Right kidney (tissue), 1 donor: ENCODE data around the gene ASPG.
A peak's percentile ranks its signal among the peaks of the same experiment; 100 is the strongest.

ENCODE experiments used
- DNase-seq: peaks from one replicate; pipeline ENCODE4 v3.0.0-alpha.2; 2016

The ASPG gene

DNA sequence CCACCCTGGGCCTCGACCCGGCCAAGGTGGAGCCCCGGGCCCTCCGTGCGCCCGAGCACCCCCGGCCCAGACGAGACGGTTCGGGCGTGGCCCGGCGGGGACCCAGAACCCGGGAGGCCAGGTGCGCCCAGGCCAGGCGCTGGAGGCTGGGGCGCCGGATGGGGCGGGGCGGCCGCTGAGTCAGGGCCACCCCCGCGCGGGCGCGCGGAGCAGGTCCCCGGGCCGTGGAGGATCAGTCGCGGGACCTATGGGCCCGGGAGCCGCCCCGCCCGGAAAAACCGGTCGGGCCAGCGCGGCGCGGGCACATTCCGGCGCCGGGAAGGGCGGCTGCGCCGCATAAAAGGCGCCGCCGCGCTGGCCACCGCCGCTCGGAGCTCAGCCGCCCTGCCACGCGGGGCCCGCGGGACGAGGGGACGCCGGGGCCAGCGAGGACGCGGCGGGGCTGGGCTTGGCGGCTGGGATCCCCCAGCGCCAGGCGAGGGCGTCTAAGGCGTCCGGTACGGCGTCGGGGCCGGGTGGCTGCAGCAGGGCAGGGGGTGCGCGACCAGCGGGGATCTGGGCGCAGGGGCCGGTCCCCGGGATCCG is 31.3 kb downstream of the ASPG start:
- peak; percentile 44 for DNase-seq

DNA sequence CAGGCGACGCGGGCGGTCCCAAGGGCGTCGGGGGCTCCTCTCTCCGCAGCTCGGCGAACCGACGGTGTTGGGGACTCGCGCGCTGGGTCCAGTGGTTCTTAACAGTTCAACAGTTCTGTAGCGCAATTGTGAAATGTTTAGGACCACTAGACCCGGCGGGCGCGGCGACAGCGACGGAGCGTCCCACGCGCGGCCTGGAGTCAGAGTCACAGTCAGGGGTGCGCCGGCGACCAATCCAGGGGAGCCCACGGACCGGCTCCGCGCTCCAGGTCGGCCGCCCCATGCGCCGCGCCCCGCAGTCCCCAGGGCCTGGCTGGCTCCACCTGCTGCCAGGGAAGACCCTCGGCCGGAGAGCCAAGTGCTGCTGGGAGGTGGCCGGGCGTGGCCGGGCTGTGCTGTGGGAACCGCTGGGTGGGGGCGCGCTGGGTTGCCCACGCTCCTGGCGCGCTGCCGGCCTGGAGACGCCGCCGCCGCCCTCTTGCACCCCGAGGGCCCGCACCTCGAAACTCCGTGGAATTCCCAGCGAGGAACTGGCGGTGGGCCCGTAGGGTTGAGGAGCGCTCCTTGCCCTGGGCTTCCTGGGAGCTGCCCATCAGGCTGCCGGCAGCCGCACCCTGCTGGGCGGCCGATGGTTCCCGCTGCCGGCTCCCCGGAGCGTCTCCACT is 32.0 kb downstream of the ASPG start:
- peak; percentile 59 for DNase-seq

DNA sequence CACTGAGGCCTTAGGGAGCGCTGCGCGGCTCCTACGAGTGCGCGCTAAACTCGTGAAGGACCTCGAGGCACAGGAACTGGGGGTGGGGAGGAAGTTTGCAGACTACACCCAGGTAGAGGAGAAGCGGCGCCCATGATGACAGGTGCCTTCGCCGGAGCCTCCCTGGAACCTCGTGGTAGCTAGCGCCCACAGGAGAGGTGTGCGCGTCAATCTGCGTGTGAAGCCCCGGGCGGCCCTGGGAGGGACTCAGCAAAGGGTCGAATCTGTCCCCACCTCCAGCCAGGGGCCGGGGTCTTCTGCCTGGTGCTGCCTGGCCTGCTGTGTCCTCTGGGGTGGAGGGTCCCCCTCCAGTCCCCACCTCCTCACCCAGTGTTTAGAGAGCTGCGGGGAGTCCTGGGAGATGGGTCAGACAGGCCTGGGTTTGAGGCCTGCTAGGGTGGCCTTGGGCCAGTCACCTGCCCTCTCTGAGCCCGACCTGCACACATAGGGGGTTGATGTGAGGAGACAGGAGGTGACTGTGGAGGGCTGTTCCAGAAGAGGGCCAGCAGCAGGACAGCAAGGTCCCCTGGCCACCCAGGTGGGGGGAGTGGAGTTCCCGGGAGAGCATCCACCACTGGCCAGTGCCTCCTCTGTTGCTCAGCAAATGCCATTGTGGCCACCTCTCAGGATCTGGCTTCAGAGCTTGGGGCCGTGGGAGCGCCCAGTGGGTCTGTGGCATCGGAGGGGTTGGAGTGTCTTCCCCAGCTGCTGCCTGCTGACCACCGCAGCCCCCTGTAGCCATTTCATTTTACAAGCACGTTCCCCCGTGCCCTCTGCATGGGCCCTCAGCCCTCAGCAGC is 32.7 kb downstream of the ASPG start:
- peak; percentile 6 for DNase-seq

DNA sequence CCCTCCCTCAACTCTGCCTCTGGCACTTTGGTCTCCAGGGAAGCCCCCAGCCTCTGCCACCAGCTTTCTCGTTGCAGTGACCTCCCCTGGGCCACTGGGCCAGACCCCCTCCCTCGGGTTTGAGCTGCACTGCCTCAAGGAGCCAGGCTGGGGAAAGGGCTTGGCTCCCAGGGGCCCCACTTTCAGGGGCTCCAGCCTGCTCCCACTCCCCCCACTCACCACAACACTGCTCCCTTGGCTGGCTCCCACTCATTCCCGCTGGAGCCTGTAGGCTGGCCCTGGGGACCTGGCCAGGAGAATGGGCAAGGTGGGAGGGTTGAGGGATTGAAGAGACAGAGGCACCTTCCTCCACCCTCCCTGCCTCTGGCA is 33.6 kb downstream of the ASPG start:
- no peak for DNase-seq

DNA sequence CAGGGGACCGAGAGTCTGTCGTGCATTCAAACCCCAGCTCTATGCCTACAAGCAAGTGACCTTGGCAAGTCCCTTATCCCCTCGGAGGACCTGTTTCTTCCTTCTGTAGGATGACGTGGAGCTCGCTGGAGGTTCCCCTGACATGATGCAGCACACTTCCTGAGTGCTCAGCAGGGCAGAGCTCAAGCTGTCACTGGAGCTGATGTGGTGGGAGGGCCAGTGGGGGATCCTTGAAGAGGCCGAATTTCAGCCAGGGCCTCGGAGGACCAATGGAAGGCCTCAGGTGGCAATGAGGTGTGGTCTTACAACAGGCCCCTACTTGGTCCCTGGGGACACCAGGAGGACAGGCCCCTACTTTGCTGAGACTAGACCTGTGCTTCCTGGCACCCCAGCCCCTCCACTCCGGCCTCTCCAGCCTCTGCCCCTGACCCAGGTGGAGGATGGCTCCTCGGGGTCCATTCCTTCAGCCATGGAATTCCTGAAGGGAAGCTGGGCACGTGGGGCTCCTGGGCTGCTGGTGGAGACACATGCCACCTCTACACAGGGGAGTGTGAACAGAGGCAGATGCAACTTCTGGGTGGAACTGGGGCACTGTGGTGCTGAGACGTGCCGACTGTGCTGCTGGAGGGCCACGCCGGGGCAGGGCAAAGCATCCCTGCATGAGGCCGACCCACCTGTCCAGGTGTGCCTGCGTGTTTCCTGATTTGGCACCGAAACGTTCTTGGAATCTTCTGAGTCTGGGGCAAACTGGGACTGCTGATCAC is 34.2 kb downstream of the ASPG start:
- no peak for DNase-seq

DNA sequence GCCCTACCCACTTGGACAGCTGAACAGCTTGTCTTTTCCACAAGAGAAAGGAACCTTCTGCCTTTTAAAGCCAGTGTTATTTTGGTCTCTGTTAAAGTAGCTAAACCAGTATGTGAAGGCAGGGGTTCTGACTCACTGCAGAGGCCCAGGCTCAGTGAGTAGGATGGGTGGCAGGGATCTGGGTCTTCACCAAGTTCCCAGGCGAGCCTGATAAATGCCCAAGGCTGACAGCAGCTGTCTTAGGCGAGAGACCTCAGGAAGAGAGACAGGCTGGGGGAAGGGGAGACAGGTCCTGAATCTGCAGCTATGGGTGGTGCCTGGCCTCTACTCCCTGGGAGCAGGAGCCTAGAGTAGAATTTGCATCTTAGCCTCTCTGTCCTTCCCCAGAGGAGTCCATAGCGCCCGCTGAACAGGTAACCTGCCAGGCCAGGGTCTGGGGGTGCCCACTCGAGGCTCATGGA is 34.8 kb downstream of the ASPG start:
- DNase-seq = no peak

DNA sequence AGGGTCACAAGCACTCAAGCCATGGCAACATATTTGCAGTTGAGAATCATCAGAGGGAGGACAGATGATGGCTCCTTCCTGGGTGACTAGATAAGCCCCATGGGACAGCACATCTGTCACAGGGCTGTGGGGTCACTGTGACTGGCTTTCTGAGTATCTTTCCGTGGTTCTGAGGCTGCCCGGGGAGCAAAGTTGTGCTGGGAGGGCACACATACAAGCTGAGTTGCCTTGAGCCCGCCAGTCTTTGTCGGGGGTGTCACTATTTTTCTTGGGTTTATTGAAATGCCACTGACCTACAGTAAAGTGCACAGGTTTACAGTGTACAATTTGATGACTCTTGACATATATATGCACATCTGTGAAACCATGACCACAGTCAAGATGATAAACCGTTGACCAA is 35.6 kb downstream of the ASPG start:
- no peak for DNase-seq

DNA sequence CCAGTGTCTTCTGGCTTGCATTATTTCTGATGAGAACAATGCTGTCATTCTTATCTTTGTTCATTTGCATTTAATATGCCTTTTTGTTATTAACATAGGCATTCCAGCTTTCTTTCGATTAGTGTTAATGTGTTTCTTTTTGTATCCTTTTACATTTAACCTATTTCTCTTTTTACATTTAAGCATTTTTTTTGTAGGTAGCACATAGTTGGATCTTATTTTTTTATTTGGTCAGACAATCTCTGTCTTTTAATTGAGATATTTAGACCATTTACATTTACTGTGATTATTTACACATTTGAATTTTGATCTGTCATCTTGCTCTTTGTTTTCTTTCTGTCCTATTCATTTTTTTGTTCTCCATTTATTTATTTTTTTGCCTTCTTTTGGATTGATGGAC is 38.4 kb downstream of the ASPG start:
- DNase-seq = no peak

DNA sequence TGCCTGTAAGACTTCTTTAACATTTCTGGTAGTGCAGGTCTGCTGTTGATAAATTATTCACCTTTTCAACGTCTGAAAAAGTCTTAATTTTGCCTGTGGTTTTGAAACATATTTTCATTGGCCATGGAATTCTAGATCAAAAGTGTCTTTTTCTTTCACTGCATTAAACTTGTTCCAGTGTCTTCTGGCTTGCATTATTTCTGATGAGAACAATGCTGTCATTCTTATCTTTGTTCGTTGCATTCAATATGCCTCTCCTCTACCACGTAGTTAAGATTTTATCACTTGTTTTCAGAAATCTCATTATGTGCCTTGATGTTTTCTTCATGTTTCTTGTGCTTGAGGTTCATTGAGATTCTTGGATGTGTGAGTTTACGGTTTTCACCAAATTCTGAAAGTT is 39.5 kb downstream of the ASPG start:
- no peak for DNase-seq

DNA sequence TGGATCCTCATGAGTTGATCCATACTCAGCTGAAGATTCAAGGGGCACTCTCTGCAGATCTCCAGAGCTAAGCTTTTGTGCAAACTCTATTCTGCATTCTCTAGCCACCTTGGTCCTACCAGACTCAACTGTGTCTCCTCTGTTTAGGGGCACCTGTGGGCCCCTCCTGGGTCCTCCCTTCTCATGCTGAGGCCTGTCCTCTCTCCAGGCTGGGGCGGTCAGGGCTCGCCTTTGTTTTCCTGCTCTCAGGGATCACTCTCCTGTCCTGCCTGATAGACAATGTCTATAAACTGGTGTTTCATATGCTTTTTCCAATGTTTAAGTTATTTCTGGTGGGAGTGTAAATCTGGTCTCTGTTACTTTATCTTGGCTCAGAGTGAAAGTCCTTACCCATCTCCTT is 41.3 kb downstream of the ASPG start:
- no peak for DNase-seq

DNA sequence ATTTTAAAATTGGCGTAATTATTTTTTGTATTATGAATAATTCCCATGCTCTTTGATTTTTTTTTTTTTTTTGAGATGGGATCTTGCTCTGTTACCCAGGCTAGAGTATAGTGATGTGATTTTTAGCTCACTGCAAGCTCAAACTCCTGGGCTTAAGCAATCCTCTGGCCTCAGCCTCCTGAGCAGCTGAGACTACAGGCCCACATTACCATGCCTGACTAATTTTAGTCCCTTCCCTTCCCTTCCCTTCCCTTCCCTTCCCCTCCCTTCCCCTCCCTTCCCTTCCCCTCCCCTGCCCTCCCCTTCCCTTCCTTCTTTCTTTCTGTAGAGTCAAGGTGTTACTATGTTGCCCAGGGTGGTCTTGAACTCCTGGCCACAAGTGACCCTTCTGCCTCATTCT is 43.5 kb downstream of the ASPG start:
- DNase-seq = no peak

DNA sequence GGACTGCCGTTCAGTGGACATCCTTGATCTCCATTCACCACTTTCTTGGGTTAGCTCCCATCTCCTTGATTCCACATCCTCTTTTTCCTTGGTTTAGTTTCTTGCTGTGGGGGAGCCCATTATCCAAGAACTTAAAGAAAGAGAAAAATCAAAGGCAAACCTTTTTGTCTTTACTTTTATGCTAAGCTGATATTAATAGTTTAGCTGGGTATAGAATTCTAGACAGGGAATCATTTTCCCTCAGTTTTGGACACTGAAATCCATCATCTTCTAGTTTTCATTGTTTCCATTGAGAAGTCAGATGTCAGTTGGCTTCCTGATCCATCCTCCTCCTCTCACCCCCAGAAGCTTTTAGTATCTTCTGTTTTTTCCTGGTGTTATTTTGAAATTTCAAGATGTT is 44.1 kb downstream of the ASPG start:
- DNase-seq = no peak

DNA sequence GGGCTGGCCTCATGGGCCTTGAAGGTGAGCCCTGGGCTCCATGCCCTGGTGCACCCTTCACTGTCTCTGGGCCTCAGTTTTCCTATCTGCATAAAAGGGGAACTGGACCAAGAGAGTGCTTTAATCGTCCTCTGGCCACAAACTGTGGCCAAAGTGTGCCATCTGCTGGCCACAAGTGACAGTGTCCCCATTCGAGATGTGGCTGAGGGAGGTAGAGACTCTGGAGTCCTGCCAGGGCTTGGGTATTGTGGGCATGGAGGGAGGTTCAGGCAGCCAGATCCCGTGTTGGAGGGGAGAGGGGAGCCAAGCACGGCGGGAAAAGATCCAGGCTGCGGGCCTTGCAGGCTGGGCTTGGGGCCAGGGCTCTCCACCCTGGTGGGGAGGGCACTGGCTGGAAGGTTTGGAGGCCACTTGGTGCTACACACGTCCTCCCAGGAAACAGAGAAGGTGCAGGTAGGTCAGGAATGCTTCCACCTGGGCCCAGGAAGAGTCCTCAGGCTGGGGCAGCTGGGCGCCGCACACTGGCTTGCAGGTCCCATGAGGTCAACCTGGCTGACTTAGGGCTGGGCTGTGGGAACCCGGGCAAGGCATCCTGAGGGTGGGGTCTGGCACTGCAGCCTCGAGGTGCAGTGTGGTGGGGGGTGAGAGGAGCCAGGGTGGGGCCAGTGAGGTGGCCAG is 45.6 kb downstream of the ASPG start:
- peak; percentile 35 for DNase-seq

DNA sequence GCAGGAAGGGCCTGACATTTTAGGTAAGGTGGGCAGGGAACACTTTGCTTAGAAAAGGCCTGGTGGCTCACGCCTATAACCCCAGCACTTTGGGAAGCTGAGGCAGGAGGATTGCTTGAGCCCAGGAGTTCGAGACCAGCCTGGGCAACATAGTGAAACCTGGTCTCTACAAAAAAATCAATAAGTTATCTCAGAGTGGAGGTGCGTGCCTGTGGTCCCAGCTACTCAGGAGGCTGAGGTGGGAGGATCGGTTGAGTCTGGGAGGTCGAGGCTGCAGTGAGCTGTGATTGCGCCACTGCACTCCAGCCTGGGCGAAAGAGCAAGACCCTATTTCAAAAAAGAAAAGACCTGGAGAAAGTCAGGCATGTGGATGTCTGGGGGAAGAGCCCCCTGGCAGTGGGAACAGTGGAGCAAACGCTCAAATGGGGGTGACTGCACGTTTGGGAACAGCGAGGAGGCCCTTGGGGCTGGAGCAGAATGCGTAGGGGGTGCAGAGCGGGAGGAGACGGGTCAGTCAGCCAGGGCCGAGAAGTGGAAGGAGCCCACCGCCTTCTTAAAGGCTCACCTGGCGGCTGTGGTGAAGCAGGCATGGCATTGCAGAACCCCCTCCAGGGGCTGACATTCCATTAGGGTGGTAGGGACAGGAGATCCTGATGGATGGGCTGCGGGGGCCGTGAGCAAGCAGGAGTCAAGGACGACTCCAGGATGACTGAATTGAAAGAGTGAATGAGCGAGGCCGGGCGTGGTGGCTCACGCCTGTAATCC is 46.6 kb downstream of the ASPG start:
- no peak for DNase-seq

DNA sequence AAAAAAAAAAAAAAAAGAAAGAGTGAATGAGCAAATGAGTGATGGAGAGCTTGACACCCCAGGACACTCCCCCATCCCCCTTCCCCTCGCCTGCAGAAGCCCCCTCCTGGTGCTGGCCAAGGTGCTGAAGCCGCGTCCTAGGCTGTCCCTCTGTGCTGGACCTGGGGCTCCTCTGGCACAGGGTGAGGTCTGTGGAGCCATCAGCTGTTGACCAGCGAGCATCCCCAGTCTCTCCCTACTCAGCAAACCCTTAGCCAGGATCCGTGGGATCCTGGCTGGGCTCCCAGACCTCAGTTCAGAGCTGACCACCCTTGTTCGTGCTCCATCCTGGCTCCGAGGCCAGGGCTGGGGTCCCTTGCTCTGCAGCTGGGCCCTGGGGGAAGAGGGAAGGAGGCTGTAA is 47.5 kb downstream of the ASPG start:
- DNase-seq = no peak

DNA sequence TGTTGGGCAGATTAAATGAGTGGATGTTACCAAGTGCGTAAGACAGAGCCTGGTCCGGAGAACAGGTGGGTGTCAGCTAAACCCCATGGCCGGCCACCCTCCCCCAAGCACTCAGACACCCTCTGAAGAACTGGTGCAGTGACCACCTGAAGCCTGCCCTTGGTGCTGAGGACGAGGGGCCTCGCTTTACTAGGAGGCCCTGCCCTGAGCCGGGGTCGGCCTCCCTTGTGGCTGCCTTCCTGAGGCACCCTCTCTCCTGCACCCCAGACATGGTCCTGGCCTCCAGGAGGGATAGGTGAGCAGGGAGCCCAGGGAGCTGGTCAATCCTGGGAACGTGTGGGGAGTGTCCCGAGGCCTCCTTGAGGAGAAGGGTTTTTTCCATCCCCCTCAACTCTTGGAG is 48.0 kb downstream of the ASPG start:
- peak; percentile 7 for DNase-seq

DNA sequence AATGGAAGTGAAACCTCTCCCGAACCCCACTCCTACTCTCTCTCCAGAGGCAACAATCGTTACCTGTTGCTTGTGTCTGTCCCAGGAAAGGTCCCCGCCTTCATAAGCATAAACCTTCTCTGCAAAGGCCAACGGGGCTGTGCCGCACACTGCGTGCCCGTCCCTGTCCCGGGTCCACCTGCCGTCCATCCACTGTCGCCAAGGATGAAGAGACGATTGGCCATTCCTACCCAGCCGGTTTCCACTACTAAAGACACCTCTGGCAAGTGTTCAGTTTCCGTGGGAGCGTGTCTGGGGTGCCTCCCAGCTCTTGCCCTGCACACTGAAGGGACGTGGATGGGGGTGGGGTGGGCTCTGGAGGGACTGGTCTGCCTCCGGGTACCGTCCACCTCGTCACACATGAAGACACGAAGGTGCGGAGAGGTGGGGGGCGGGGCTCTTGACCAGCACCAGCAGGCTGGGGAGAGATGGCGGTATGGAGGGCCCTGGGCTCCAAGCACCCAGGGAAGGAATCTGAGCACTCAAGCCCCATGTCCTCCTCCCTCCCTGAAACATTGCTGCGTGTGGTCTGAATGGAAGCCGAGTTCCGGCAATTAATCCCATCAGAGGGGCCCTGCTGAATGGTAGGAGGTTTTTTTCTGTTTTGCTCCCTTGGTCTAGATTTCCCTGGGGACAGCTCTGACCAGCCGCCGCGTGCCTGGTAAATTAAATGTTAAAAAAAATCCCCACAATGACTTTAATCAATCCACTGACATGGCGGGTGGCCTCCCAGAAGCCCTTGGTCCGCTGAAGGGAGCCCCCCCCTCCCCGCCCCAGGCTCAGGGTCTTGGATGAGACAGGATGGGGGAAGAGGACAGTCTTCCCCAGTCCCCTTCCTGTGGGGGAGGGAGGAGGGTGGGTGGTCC is 48.8 kb downstream of the ASPG start:
- DNase-seq = no peak

DNA sequence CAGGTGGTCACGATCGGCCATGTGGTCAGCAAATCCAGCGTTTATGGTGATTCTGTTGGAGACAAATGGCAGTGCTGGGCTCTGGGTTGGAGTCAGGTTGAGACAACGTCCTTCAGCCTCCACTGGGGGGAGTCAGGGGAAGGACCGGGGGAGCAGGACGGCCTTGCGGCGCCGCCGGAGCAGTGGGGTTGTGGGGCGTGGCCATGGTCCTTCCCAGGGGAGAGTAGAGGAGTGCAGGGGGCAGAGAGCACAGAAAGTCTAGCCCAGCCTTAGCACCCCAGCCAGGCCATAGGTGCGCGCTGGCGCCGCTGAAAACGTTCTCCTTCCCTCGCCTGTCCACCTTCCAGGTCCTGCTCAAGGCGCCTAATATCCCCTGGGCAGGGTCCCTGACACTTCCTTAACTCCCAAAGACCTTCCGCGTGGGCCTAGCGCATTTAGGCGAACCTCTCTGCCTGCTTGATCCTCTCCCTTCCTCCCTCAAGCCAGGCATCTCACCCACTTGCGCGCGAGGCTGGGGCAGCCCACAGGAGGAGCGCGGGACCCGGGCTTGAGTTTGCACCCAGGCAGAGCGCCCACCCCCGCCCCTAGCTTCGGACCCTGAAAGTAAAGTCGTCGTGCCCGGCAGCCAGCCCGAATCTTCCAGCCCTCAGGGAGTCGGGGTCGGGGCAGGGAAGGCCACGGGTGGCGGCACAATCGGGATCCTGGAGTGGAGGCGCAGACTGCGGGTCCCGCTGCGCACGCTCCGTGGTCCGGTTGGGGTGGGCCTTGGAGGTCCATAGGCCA is 49.8 kb downstream of the ASPG start:
- peak; percentile 57 for DNase-seq

DNA sequence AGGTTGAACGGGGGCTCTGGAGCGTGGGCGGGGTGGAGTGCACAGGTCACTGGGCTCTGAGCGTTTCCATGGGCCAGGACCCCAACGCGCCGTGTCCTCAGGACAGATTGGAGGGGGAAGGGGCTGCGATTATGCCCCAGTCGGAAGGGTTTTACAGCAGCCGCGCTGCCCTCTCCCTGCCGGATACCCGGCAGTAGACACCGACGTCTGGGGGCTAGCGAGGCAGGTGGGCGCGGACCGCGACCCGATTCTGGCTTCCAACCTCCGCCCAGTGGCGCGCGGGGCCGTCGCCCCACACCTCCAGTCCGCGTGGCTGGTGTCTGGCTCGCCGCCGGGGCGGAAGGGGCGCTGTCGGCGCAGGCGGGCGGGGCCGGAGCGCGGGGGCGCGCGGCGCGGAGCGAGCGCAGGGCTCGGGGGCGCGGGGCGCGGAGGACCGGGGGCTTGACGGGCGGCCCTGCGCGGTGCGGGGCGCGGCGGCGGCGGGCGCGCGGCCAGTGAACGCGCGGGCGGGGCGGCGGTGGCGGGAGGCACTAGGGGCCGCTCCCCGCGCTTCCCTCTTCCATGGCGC is 50.5 kb downstream of the ASPG start:
- DNase-seq = no peak
